GM12878 (cell line): ENCODE results near the gene KRTAP5-3. TPM values are rescaled to one million over a fixed set of nuclear protein-coding genes. Genes with fewer than 3 reads are reported as not detected.

Source experiments
- BCLAF1 ChIP-seq: fragments of 450-650 bp; IDR thresholded peaks from 2 replicates; pipeline ENCODE4 v1.6.1; 2017; ENCODE audit warnings: antibody characterized with exemption, mild to moderate bottlenecking, moderate library complexity
- CEBPB ChIP-seq, 2 experiments: fragments of 150-350 bp in 1 of 2; IDR thresholded peaks; 2 replicates each; pipeline ENCODE4 v1.6.1; 2012 to 2014; ENCODE audit warnings: low read depth in 2 of 2, low read length in 2 of 2, borderline replicate concordance in 1 of 2, inconsistent platforms in 1 of 2
- CREB1 ChIP-seq: IDR thresholded peaks from 2 replicates; pipeline ENCODE4 v1.6.1; 2012; ENCODE audit warnings: low read depth, mild to moderate bottlenecking, inconsistent platforms
- CTCF ChIP-seq, 3 experiments: IDR thresholded peaks in 2 of 3; conservative IDR thresholded peaks in 1 of 3; 2 replicates each; pipeline ENCODE4 v1.5.1; 2011; ENCODE audit warnings: low read depth in 3 of 3, low read length in 3 of 3, mild to moderate bottlenecking in 3 of 3, control low read depth in 2 of 3, moderate library complexity in 2 of 3, inconsistent platforms in 1 of 3, mixed read lengths in 1 of 3; ENCODE audit not compliant: control insufficient read depth in 2 of 3, insufficient read depth in 1 of 3; ENCODE audit errors: extremely low read depth in 1 of 3
- GABPA ChIP-seq: IDR thresholded peaks from 2 replicates; pipeline ENCODE4 v1.6.1; 2014; ENCODE audit warnings: antibody characterized with exemption, low read depth, mild to moderate bottlenecking, inconsistent platforms
- KAT2A ChIP-seq: conservative IDR thresholded peaks from 2 replicates; pipeline ENCODE4 v1.6.1; 2011; ENCODE audit warnings: low read depth, low read length; ENCODE audit not compliant: control insufficient read depth
- MEF2B ChIP-seq: fragments of 450-650 bp; IDR thresholded peaks from 2 replicates; pipeline ENCODE4 v1.6.1; 2018; ENCODE audit warnings: mild to moderate bottlenecking, moderate library complexity; ENCODE audit not compliant: partially characterized antibody, poor library complexity, severe bottlenecking
- NBN ChIP-seq: fragments of 450-650 bp; IDR thresholded peaks from 2 replicates; pipeline ENCODE4 v1.6.1; 2016
- NFIC ChIP-seq: IDR thresholded peaks from 2 replicates; pipeline ENCODE4 v1.6.1; 2012; ENCODE audit warnings: low read depth, mild to moderate bottlenecking, inconsistent platforms, low read length, moderate library complexity
- NKRF ChIP-seq: fragments of 450-650 bp; conservative IDR thresholded peaks from 2 replicates; pipeline ENCODE4 v1.6.1; 2017; ENCODE audit warnings: mild to moderate bottlenecking, moderate library complexity
- NRF1 ChIP-seq: conservative IDR thresholded peaks from 2 replicates; pipeline ENCODE4 v1.6.1; 2011; ENCODE audit warnings: mild to moderate bottlenecking, low read depth, low read length, improper control_type of control experiment
- PAX8 ChIP-seq: fragments of 450-650 bp; IDR thresholded peaks from 2 replicates; pipeline ENCODE4 v1.6.1; 2017; ENCODE audit warnings: mild to moderate bottlenecking, moderate library complexity
- POLR2A ChIP-seq: IDR thresholded peaks from 2 replicates; pipeline ENCODE4 v1.6.1; 2011; ENCODE audit warnings: low read depth, mild to moderate bottlenecking, low read length
- RAD21 ChIP-seq: IDR thresholded peaks from 2 replicates; pipeline ENCODE4 v1.6.1; 2011; ENCODE audit warnings: mild to moderate bottlenecking, low read depth, low read length, moderate library complexity; ENCODE audit not compliant: insufficient read depth
- RFX5 ChIP-seq: IDR thresholded peaks from 2 replicates; pipeline ENCODE4 v1.6.1; 2011; ENCODE audit warnings: low read depth, low read length, improper control_type of control experiment
- SMAD1 ChIP-seq: fragments of 450-650 bp; IDR thresholded peaks from 2 replicates; pipeline ENCODE4 v1.6.1; 2018; ENCODE audit warnings: mild to moderate bottlenecking, low read depth; ENCODE audit not compliant: partially characterized antibody
- polyA plus RNA-seq, 11 experiments: library from polyadenylated mRNA; depleted of rRNA in 4 of 11; unstranded in 6 of 11; stranded (reverse) in 5 of 11; fragments of >200 nt; fragmentation: Nextera tagmentation in 4 of 11; fragmentation: Illumina TruSeq in 1 of 11; extraction: Ambion mirVana in 4 of 11; extraction: Trizol in 1 of 11; gene quantifications; 1 replicate in 1 of 11; 2 replicates in 10 of 11; pipeline versions ENCODE4 v1.2.1 to v1.2.3, GENCODE V29; 2011 to 2016; ENCODE audit warnings: inconsistent platforms in 2 of 11, missing spikeins in 2 of 11, low read depth in 1 of 11
- total RNA-seq, 4 experiments: library from RNA; depleted of rRNA in 3 of 4; stranded (reverse); fragments of >200 nt in 3 of 4; fragmentation: Illumina TruSeq in 1 of 4; extraction: Trizol in 1 of 4; gene quantifications; 2 replicates each; pipeline versions ENCODE4 v1.2.1 to v1.2.3, GENCODE V29; 2013 to 2021
- TF ChIP-seq, protein P1 (sequence below): IDR thresholded peaks from 2 replicates; pipeline ENCODE4 v1.6.1; 2012; ENCODE audit warnings: mild to moderate bottlenecking, low read depth, low read length
- TF ChIP-seq, protein P2 (sequence below): fragments of 450-650 bp; IDR thresholded peaks from 2 replicates; pipeline ENCODE4 v1.6.1; 2017; ENCODE audit warnings: low read depth, mild to moderate bottlenecking, moderate library complexity

Gene KRTAP5-3
- total and polyA plus RNA-seq, 10 of the 15 experiments (the other 5 are each of a cell fraction or from before 2014, with no cell fraction given), result not detected

DNA sequence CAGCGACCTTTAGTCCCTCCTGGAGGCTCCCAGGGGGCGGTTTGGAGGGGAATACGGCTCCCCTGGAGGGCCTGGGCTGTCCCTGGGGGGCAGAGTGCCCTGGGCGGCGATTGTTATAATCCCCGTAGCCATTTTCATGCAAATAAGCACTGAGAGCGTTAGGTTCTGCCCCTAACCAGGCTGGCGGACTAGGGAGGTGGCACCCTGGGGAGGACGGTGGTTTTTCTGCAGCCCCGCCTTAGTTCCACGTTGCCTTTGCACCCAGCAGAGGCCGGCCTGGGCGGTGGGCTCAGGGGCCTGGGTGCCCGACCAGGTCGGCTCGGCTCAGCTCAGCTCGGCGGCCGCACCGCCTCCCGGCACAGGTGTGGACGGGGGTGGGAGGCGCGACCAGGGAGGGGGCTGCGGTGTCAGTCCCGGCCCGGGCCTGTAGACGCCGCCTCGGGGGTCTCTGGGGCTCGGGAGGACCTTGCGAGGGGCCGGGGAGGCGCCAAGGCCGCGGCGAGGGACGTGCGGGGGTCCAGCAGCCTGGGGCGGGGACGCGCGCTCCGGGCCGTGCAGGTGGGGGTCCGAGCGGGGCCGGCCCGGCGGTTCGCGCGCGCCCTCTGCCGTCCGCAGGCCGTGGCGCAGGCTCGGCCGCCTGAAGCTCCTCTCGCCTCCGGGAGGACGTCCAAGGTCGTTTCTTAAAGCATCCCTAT is 33.9 kb downstream of the KRTAP5-3 start (continued):
- TF ChIP-seq NKRF (no peak), POLR2A (no peak), MEF2B (peak; percentile 75), CEBPB (IDR thresholded peaks at IDR 0.05; ENCODE audit: borderline replicate concordance in 1 of 2, low read depth in 2 of 2, low read length in 2 of 2) (no peak), SMAD1 (no peak), CREB1 (no peak), RAD21 (peak; percentile 69), RFX5 (no peak), GABPA (no peak), NFIC (no peak), BCLAF1 (0 out of 2 replicates have a peak, but pooled peaks have one; percentile 34), KAT2A (no peak), CTCF (IDR thresholded peaks at IDR 0.05 in 2 of 3, conservative IDR thresholded peaks at IDR 0.05 in 1 of 3; ENCODE audit: control insufficient read depth in 2 of 3, extremely low read depth in 1 of 3, insufficient read depth in 1 of 3, low read depth in 3 of 3, low read length in 3 of 3) (peak; percentile 67 to 86 (median 76); a peak in 5 of 6 replicates), NRF1 (no peak), NBN (no peak), PAX8 (no peak)
- TF ChIP-seq, protein P1, sequence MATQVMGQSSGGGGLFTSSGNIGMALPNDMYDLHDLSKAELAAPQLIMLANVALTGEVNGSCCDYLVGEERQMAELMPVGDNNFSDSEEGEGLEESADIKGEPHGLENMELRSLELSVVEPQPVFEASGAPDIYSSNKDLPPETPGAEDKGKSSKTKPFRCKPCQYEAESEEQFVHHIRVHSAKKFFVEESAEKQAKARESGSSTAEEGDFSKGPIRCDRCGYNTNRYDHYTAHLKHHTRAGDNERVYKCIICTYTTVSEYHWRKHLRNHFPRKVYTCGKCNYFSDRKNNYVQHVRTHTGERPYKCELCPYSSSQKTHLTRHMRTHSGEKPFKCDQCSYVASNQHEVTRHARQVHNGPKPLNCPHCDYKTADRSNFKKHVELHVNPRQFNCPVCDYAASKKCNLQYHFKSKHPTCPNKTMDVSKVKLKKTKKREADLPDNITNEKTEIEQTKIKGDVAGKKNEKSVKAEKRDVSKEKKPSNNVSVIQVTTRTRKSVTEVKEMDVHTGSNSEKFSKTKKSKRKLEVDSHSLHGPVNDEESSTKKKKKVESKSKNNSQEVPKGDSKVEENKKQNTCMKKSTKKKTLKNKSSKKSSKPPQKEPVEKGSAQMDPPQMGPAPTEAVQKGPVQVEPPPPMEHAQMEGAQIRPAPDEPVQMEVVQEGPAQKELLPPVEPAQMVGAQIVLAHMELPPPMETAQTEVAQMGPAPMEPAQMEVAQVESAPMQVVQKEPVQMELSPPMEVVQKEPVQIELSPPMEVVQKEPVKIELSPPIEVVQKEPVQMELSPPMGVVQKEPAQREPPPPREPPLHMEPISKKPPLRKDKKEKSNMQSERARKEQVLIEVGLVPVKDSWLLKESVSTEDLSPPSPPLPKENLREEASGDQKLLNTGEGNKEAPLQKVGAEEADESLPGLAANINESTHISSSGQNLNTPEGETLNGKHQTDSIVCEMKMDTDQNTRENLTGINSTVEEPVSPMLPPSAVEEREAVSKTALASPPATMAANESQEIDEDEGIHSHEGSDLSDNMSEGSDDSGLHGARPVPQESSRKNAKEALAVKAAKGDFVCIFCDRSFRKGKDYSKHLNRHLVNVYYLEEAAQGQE, result no peak
- TF ChIP-seq, protein P2, sequence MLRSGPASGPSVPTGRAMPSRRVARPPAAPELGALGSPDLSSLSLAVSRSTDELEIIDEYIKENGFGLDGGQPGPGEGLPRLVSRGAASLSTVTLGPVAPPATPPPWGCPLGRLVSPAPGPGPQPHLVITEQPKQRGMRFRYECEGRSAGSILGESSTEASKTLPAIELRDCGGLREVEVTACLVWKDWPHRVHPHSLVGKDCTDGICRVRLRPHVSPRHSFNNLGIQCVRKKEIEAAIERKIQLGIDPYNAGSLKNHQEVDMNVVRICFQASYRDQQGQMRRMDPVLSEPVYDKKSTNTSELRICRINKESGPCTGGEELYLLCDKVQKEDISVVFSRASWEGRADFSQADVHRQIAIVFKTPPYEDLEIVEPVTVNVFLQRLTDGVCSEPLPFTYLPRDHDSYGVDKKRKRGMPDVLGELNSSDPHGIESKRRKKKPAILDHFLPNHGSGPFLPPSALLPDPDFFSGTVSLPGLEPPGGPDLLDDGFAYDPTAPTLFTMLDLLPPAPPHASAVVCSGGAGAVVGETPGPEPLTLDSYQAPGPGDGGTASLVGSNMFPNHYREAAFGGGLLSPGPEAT, result no peak
